Measurements from ENCODE around the gene LILRA1.
"Not testable (repeated sequence)": the region's sequence is repeated elsewhere in the genome, so short reads cannot be mapped to it uniquely, and the experiment has no call there.

LILRA1 gene

DNA sequence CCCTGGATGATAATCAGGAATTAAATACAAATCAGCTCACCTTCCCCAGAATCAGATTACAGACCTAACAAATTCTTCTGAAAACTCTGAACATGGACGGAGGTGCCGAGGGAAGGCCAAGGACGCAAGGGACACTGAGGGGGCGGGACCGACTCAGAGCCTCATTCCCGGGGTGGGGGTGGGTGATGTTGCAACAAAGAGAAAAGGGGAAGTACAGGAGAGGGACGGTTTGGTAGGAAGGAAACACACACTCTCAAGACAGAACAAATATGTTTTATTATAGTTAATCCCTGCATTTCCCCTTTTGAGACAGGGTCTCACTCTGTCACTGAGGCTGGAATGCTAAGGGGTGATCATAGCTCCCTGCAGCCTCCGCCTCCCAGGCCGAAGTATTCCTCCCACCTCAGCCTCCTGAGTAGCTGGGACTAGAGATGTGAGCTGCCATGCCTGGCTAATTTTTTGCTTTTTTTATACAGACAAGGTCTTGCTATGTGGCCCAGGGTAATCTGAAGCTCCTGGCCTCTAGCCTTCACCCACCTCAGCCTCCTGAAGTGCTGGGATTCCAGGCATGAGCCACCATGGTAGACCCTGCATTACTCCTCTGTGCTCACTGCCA, 20.6 kb upstream of the LILRA1 start:
- no peak overlapping the region for H3K4me3 ChIP-seq (ENCODE audit: low read depth, low read length)
- TF ChIP-seq, protein P1, sequence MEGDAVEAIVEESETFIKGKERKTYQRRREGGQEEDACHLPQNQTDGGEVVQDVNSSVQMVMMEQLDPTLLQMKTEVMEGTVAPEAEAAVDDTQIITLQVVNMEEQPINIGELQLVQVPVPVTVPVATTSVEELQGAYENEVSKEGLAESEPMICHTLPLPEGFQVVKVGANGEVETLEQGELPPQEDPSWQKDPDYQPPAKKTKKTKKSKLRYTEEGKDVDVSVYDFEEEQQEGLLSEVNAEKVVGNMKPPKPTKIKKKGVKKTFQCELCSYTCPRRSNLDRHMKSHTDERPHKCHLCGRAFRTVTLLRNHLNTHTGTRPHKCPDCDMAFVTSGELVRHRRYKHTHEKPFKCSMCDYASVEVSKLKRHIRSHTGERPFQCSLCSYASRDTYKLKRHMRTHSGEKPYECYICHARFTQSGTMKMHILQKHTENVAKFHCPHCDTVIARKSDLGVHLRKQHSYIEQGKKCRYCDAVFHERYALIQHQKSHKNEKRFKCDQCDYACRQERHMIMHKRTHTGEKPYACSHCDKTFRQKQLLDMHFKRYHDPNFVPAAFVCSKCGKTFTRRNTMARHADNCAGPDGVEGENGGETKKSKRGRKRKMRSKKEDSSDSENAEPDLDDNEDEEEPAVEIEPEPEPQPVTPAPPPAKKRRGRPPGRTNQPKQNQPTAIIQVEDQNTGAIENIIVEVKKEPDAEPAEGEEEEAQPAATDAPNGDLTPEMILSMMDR (IDR thresholded peaks at IDR 0.05; ENCODE audit: insufficient read depth, low read depth, low read length, missing control alignments) = no peak
- no peak for DNase-seq (ENCODE audit: low read depth)

GRCh38 chr19:54573330-54573872, 20.0 kb upstream of the LILRA1 start, which contains the start of gene LILRA2:
Gene LILRA2, plus strand, starts transcription at chr19:54573790. Its CDS starts 89 bp downstream, at chr19:54573879.
- TF ChIP-seq, protein P1 (IDR thresholded peaks at IDR 0.05; ENCODE audit: insufficient read depth, low read depth, low read length, missing control alignments) = no peak
- no peak within 1 kb of the TSS for H3K4me3 ChIP-seq (ENCODE audit: low read depth, low read length)

GRCh38 chr19:54574051-54574450, 19.4 kb upstream of the LILRA1 start:
- DNase-seq (ENCODE audit: low read depth) = no peak
- TF ChIP-seq, protein P1 (IDR thresholded peaks at IDR 0.05; ENCODE audit: insufficient read depth, low read depth, low read length, missing control alignments) = no peak
- no peak overlapping the region for H3K4me3 ChIP-seq (ENCODE audit: low read depth, low read length)

More at GRCh38 chr19:54573330-54573872, 20.0 kb upstream of the LILRA1 start, which contains the start of gene LILRA2:
- peak; percentile 73 for DNase-seq (ENCODE audit: low read depth)

DNA sequence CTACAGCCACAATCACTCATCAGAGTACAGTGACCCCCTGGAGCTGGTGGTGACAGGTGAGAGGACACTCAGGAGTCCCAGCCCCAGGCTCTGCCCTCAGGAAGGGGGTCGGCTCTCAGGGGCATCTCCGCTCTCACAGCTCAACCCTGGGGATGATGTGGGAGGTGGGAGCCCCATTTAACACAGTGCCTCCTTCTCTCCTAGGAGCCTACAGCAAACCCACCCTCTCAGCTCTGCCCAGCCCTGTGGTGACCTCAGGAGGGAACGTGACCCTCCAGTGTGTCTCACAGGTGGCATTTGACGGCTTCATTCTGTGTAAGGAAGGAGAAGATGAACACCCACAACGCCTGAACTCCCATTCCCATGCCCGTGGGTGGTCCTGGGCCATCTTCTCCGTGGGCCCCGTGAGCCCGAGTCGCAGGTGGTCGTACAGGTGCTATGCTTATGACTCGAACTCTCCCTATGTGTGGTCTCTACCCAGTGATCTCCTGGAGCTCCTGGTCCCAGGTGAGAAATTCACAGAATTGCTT, 18.8 kb upstream of the LILRA1 start:
- no peak overlapping the region for H3K4me3 ChIP-seq (ENCODE audit: low read depth, low read length)
- DNase-seq (ENCODE audit: low read depth) = no peak
- TF ChIP-seq, protein P1 (IDR thresholded peaks at IDR 0.05; ENCODE audit: insufficient read depth, low read depth, low read length, missing control alignments) = no peak

DNA sequence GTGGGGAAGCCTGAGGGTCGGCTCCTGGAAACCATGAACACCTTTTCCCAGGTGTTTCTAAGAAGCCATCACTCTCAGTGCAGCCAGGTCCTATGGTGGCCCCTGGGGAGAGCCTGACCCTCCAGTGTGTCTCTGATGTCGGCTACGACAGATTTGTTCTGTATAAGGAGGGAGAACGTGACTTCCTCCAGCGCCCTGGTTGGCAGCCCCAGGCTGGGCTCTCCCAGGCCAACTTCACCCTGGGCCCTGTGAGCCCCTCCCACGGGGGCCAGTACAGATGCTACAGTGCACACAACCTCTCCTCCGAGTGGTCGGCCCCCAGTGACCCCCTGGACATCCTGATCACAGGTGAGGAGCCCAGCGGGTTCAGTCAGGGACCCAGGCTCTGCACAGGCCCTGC, 18.2 kb upstream of the LILRA1 start:
- not testable (repeated sequence) for DNase-seq (ENCODE audit: low read depth); H3K4me3 ChIP-seq (ENCODE audit: low read depth, low read length)

- no peak for DNase-seq (ENCODE audit: low read depth)
- TF ChIP-seq, protein P1 (IDR thresholded peaks at IDR 0.05; ENCODE audit: insufficient read depth, low read depth, low read length, missing control alignments) = no peak
Observed at GRCh38 chr19:54576411-54576976, 16.9 kb upstream of the LILRA1 start.

GRCh38 chr19:54577334-54577733, 16.1 kb upstream of the LILRA1 start:
- no peak overlapping the region for H3K4me3 ChIP-seq (ENCODE audit: low read depth, low read length)
- DNase-seq (ENCODE audit: low read depth) = no peak
- TF ChIP-seq, protein P1 (IDR thresholded peaks at IDR 0.05; ENCODE audit: insufficient read depth, low read depth, low read length, missing control alignments) = no peak

More at GRCh38 chr19:54576411-54576976, 16.9 kb upstream of the LILRA1 start:
- no peak overlapping the region for H3K4me3 ChIP-seq (ENCODE audit: low read depth, low read length)

- DNase-seq (ENCODE audit: low read depth); H3K4me3 ChIP-seq (ENCODE audit: low read depth, low read length): not testable (repeated sequence)
Observed at GRCh38 chr19:54578268-54578667, 15.2 kb upstream of the LILRA1 start.
